HL-60 (cell line): Measurements from ENCODE around the gene PRCC.

Experiments
- DNase-seq, 2 experiments: peaks; one replicate each; pipeline ENCODE4 v3.0.0-alpha.2; 2010 to 2020; ENCODE audit warnings: low read depth in 1 of 2, low spot score in 1 of 2
- H3K27ac ChIP-seq: fragments of 250-450 bp; sonication (Bioruptor Pico); replicated peaks from 2 replicates; pipeline ENCODE4 v1.5.1; 2020; ENCODE audit warnings: mild to moderate bottlenecking, moderate library complexity
- H3K27me3 ChIP-seq: fragments of 250-450 bp; sonication (Bioruptor Pico); 2 replicates; pipeline ENCODE4 v1.5.1; 2021; ENCODE audit warnings: mild to moderate bottlenecking, moderate library complexity; ENCODE audit not compliant: insufficient read depth, poor library complexity, severe bottlenecking
- H3K4me3 ChIP-seq: replicated peaks from 2 replicates; pipeline ENCODE4 v1.5.1; 2011; ENCODE audit warnings: mild to moderate bottlenecking, control low read depth, low read length; ENCODE audit not compliant: insufficient read depth
- CTCF ChIP-seq: IDR thresholded peaks from one replicate; pipeline ENCODE4 v1.5.1; 2011; ENCODE audit warnings: low read length, control low read depth, inconsistent platforms; ENCODE audit not compliant: insufficient read depth
- GABPA ChIP-seq: IDR thresholded peaks from 2 replicates; pipeline ENCODE4 v1.6.1; 2012; ENCODE audit warnings: low read depth
- POLR2AphosphoS5 ChIP-seq: IDR thresholded peaks from 2 replicates; pipeline ENCODE4 v1.6.1; 2012; ENCODE audit warnings: low read depth
- SPI1 ChIP-seq: IDR thresholded peaks from 2 replicates; pipeline ENCODE4 v1.6.1; 2012; ENCODE audit warnings: low read depth, mild to moderate bottlenecking, borderline replicate concordance
- TF ChIP-seq, protein P1 (sequence below): IDR thresholded peaks from 2 replicates; pipeline ENCODE4 v1.6.1; 2012; ENCODE audit warnings: low read depth; ENCODE audit not compliant: insufficient replicate concordance

The PRCC gene

GRCh38 chr1:156812293-156812990 lies 45.1 kb downstream of the PRCC start:
- H3K4me3 ChIP-seq: no peak overlapping the region
- no peak for DNase-seq
- H3K27ac ChIP-seq: no peak overlapping the region
- TF ChIP-seq POLR2AphosphoS5 (no peak), GABPA (no peak)
- TF ChIP-seq, protein P1, sequence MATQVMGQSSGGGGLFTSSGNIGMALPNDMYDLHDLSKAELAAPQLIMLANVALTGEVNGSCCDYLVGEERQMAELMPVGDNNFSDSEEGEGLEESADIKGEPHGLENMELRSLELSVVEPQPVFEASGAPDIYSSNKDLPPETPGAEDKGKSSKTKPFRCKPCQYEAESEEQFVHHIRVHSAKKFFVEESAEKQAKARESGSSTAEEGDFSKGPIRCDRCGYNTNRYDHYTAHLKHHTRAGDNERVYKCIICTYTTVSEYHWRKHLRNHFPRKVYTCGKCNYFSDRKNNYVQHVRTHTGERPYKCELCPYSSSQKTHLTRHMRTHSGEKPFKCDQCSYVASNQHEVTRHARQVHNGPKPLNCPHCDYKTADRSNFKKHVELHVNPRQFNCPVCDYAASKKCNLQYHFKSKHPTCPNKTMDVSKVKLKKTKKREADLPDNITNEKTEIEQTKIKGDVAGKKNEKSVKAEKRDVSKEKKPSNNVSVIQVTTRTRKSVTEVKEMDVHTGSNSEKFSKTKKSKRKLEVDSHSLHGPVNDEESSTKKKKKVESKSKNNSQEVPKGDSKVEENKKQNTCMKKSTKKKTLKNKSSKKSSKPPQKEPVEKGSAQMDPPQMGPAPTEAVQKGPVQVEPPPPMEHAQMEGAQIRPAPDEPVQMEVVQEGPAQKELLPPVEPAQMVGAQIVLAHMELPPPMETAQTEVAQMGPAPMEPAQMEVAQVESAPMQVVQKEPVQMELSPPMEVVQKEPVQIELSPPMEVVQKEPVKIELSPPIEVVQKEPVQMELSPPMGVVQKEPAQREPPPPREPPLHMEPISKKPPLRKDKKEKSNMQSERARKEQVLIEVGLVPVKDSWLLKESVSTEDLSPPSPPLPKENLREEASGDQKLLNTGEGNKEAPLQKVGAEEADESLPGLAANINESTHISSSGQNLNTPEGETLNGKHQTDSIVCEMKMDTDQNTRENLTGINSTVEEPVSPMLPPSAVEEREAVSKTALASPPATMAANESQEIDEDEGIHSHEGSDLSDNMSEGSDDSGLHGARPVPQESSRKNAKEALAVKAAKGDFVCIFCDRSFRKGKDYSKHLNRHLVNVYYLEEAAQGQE: no peak
- peaks cover 3% of the 10 kb centered on the region for H3K27me3 ChIP-seq

- H3K27me3 ChIP-seq: peaks cover 3% of the 10 kb centered on the region
- H3K27ac ChIP-seq: no peak overlapping the region
- peak overlapping the region; percentile 38; the same call in 1 of the 2 replicates for H3K4me3 ChIP-seq
- TF ChIP-seq POLR2AphosphoS5 (no peak), GABPA (no peak), CTCF (no peak), SPI1 (no peak)
- TF ChIP-seq, protein P1: no peak
- DNase-seq: no peak
These were observed 46.0 kb downstream of the PRCC start for GRCh38 chr1:156813298-156813697.

- Histone ChIP-seq H3K4me3 (peak overlapping the region; percentile 38), H3K27me3 (peaks cover 3% of the 10 kb centered on the region), H3K27ac (no peak overlapping the region)
- peak; percentile 41 to 63 for DNase-seq
- TF ChIP-seq, protein P1: no peak
- TF ChIP-seq POLR2AphosphoS5: peak; percentile 46; the same call in 1 of the 2 replicates
- TF ChIP-seq CTCF: peak; percentile 43
- TF ChIP-seq GABPA: no peak
- TF ChIP-seq SPI1: peak; percentile 13; the same call in 1 of the 2 replicates
These were observed 46.6 kb downstream of the PRCC start for GRCh38 chr1:156813750-156814570.
